A673 (cell line): ENCODE measurements around the gene ERG. TPM values are rescaled to one million over a fixed set of nuclear protein-coding genes. Genes with fewer than 3 reads are reported as not detected.

Experiments used
- BruUV-seq: library from RNA; stranded (reverse); fragments of 400-500 nt; replicated peaks from 2 replicates; lab custom pipeline; 2021; lab: Mats Ljungman, UMichigan
- CTCF ChIA-PET: fragments of 300-600 bp; sonication (Branson Sonifier 250); formaldehyde crosslinking; loops from one replicate; lab custom pipeline; 2022; ENCODE audit warnings: antibody characterized with exemption; lab: Charles Lee
- POLR2A ChIA-PET: fragments of 300-600 bp; sonication (Branson Sonifier 250); formaldehyde crosslinking; loops from one replicate; lab custom pipeline; 2022; ENCODE audit warnings: antibody characterized with exemption; ENCODE audit not compliant: low non-redundant PET; lab: Charles Lee
- DNase-seq: peaks from one replicate; pipeline ENCODE4 v3.0.0-alpha.2; 2015; ENCODE audit warnings: low spot score
- H3K27ac ChIP-seq: fragments of 200-600 bp; sonication (generic); 2 replicates; pipeline ENCODE4 v1.5.1; 2016; ENCODE audit warnings: mixed run types, low read depth, mild to moderate bottlenecking, mixed read lengths, antibody characterized with exemption, low read length; ENCODE audit not compliant: poor library complexity, severe bottlenecking
- H3K27me3 ChIP-seq: fragments of 200-600 bp; sonication (generic); replicated peaks from 2 replicates; pipeline ENCODE4 v1.6.1; 2017; ENCODE audit warnings: mixed run types, low read depth, mild to moderate bottlenecking, mixed read lengths, antibody characterized with exemption, low read length; ENCODE audit not compliant: insufficient read depth, poor library complexity
- H3K36me3 ChIP-seq: fragments of 200-600 bp; sonication (generic); 2 replicates; pipeline ENCODE4 v1.6.1; 2016; ENCODE audit warnings: mixed run types, mild to moderate bottlenecking, mixed read lengths, antibody characterized with exemption, low read length; ENCODE audit not compliant: insufficient read depth, poor library complexity, severe bottlenecking
- H3K4me1 ChIP-seq: fragments of 200-600 bp; sonication (generic); 2 replicates; pipeline ENCODE4 v1.6.1; 2017; ENCODE audit warnings: mixed run types, mild to moderate bottlenecking, mixed read lengths, antibody characterized with exemption, low read length; ENCODE audit not compliant: insufficient read depth, poor library complexity, severe bottlenecking
- H3K4me3 ChIP-seq: fragments of 200-600 bp; sonication (generic); 2 replicates; pipeline ENCODE4 v1.5.1; 2016; ENCODE audit warnings: low read depth, mixed run types, mild to moderate bottlenecking, mixed read lengths, low read length; ENCODE audit not compliant: poor library complexity, severe bottlenecking
- H3K9me3 ChIP-seq: fragments of 200-600 bp; sonication (generic); 2 replicates; pipeline ENCODE4 v1.6.1; 2016; ENCODE audit warnings: mixed run types, low read depth, mild to moderate bottlenecking, mixed read lengths, antibody characterized with exemption, low read length; ENCODE audit not compliant: poor library complexity, severe bottlenecking
- CTCF ChIP-seq: fragments of 300-800, 200-600 bp; sonication (generic); conservative IDR thresholded peaks from 2 replicates; pipeline ENCODE4 v1.5.1; 2017; ENCODE audit warnings: low read depth, mild to moderate bottlenecking, antibody characterized with exemption, low read length, moderate library complexity, mixed read lengths
- EZH2 ChIP-seq: fragments of 200-600 bp; sonication (generic); IDR thresholded peaks from 2 replicates; pipeline ENCODE4 v1.6.1; 2017; ENCODE audit warnings: borderline replicate concordance, low read depth, mild to moderate bottlenecking, mixed read lengths, antibody characterized with exemption, low read length; ENCODE audit not compliant: poor library complexity, severe bottlenecking
- intact Hi-C: fragments of 100-400 bp; cut with micrococcal nuclease; formaldehyde crosslinking; loops from one replicate; pipeline ENCODE4 v1.10.0; 2022; ENCODE audit not compliant: unreplicated experiment
- total RNA-seq: library from RNA; stranded (reverse); gene quantifications from 2 replicates; pipeline ENCODE4 v1.2.3, GENCODE V29; 2021

Gene ERG
- total RNA-seq, 1 experiment from 2014 or later: not detected

GRCh38 chr21:38404177-38404576 is 94.1 kb downstream of the ERG start:
- Histone ChIP-seq H3K9me3 (no peaks in the 10 kb centered on the region), H3K27me3 (peaks cover 26% of the 10 kb centered on the region), H3K4me1 (no peaks in the 10 kb centered on the region), H3K36me3 (no peaks in the 10 kb centered on the region), H3K4me3 (no peak overlapping the region), H3K27ac (no peak overlapping the region)
- CTCF ChIA-PET: no interaction called here
- BruUV-seq: no TSS peak
- no peak for DNase-seq
- intact Hi-C loops: no loop called here
- POLR2A ChIA-PET: no interaction called here
- TF ChIP-seq EZH2: no peak
- TF ChIP-seq CTCF: no peak

GRCh38 chr21:38402795-38403194 is 95.5 kb downstream of the ERG start:
- ChIA-PET CTCF (no interaction called here), POLR2A (no interaction called here)
- intact Hi-C loops: no loop called here
- H3K4me1 ChIP-seq: no peaks in the 10 kb centered on the region
- TF ChIP-seq CTCF (no peak), EZH2 (no peak)
- peaks cover 26% of the 10 kb centered on the region for H3K27me3 ChIP-seq
- H3K4me3 ChIP-seq: no peak overlapping the region
- BruUV-seq: no TSS peak
- H3K27ac ChIP-seq: no peak overlapping the region
- DNase-seq: no peak
- no peaks in the 10 kb centered on the region for H3K36me3 ChIP-seq
- no peaks in the 10 kb centered on the region for H3K9me3 ChIP-seq

- POLR2A ChIA-PET: no interaction called here
- DNase-seq: no peak
- Histone ChIP-seq H3K36me3 (no peaks in the 10 kb centered on the region), H3K9me3 (no peaks in the 10 kb centered on the region), H3K4me1 (no peaks in the 10 kb centered on the region), H3K4me3 (no peak overlapping the region), H3K27ac (no peak overlapping the region), H3K27me3 (peaks cover 26% of the 10 kb centered on the region)
- CTCF ChIA-PET: no interaction called here
- BruUV-seq: no TSS peak
- TF ChIP-seq CTCF (no peak), EZH2 (no peak)
- intact Hi-C loops: no loop called here
Observed at GRCh38 chr21:38402291-38402690, 96.0 kb downstream of the ERG start.
